ENCODE data around the gene TRIO. TPM values are rescaled to one million over a fixed set of nuclear protein-coding genes. Genes with fewer than 3 reads are reported as not detected.

TRIO gene
- total RNA-seq, 1 experiment from 2014 or later = 42.1 TPM

DNA sequence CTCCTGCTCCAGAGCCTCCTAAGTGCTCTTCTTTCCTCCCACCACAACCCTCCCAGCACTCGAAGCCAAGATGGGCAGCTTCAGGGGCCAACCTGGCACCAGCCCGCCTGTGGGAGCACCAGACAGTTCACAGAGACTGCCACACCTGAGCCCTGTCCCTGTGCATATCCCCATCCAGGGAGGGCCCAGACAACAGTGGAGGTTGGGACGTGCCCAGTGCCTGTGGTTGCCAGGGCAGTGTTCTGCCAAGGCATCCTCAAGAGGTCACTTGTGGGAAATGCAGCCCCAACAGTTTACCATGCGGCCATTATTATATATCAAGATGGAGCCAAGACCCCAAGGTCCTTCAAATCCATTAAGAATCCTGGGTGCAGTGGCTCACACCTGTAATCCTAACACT lies 23.0 kb upstream of the TRIO start:
- in situ Hi-C loops (cut with HindIII; ENCODE audit: low sequenced_read_pairs) = no loop called here
- no peak for DNase-seq (ENCODE audit: low spot score)

DNA sequence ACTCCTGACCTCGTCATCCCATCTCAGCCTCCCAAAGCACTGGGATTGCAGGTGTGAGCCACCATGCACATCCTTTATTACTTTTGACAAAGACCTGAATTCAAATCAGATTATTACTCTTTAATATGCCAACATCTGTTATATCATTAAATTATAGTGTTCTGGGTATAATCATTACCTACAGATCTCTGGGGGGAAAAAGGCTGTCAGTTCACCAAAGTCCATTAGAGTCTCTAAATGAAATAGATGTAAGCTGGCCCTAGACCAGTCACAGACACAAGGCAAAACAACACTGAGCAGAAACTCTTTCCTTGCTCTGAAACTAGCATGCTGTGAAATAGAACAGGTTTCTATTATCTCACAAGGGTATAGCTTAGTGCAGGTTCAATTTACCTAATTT lies 21.6 kb upstream of the TRIO start:
- no peak for DNase-seq (ENCODE audit: low spot score)
- in situ Hi-C loops (cut with HindIII; ENCODE audit: low sequenced_read_pairs) = no loop called here

DNA sequence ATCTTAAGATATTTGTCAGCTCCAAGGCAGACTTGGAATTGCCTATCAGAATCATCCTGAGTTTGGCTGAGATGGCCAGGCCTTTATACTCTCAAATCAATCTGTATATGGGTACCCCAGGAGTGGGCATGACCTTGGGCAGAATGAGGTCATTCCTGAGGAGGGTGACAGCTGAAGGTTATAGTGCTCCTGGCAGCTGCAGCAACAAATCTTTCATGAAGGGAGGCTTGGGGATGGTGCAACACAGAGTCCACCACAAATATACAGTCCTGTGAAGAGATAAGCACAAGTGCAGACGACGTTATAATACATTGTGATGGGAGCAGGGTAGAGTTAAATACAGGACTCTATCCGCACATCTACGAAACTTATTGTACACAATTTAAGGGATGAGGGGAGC lies 21.1 kb upstream of the TRIO start:
- in situ Hi-C loops (cut with HindIII; ENCODE audit: low sequenced_read_pairs) = no loop called here
- DNase-seq (ENCODE audit: low spot score) = no peak

DNA sequence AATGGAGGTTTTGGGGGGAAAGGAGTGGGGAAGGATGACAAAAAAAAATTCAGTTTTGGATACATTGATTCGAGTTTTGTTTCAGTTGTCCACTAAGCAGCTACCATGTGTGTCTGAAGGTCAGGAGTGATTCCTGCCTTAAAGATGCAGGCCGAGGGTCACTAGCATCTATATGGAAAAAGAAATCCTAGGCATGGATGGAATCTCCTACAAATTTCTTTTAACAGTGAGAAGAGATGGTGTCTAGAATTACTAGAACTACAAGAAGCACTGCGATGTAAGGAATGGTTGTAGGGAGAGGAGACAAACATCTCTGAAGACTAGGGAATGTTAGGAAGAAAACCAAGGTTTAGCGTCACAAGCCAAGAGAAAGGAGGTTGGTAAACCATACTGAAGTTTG lies 19.6 kb upstream of the TRIO start:
- in situ Hi-C loops (cut with HindIII; ENCODE audit: low sequenced_read_pairs) = no loop called here
- no peak for DNase-seq (ENCODE audit: low spot score)

DNA sequence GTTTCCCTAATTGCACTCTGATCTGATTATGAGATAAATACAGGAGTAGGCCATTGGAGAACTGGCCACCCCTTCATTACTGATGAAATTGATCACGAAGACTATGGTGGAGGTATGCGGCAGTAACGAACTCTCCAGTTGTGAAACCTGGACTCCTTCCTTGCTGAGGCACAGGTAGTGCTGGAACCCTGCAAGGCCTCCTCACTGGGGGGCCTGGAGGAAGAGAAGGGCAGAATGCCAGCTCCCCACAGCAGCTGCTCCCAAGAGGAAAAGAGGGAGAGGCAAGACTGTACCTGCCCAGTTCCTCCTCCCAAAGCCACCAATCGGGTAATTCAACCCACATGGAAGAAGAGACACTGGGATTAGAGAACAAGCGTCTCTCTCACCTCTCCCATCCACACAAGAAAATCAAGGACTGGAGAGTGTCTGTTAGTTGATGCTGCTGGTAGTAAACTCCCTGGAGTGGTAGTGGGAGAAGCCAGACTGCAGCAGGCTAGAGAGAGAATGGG lies 19.1 kb upstream of the TRIO start:
- in situ Hi-C loops (cut with HindIII; ENCODE audit: low sequenced_read_pairs) = no loop called here

DNA sequence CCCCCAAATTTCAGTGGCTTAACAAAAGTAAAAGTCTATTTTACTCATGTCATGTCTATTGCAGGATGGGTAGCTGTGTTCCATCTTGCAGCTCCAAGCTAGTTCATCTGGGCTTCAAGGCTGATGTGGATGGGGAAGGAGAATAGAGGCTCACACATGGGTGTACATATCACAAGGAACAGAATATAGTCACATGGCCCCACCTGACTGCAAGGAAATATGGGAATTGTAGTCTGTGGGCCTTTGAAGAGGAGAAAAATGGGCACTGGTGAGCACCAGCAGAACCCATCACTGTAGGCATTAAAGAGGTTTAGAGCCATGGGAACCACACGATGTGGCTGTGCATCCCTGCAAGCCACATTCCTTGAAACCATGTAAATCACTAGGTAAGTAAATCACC lies 17.9 kb upstream of the TRIO start:
- in situ Hi-C loops (cut with HindIII; ENCODE audit: low sequenced_read_pairs) = no loop called here
- DNase-seq (ENCODE audit: low spot score) = no peak

More for the DNA sequence above, 19.1 kb upstream of the TRIO start:
- DNase-seq (ENCODE audit: low spot score) = no peak

DNA sequence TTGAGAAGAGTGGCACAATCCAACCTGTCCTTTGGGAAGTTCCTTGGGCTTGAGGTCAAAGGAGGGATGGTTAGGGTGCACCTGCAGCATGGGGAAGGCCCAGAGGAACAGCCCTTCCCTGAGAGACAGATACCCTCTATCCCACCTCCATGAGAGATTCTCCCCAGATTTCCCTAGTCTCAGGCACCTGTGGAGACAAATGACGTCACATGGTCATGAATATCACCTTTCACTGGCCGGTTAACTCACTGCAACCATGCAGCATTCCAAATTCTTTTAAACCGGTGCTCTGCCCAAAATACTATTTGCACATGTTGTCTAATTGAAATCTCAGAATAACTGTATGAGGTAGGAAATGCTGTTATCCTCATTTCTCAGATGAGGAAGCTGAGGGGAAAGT lies 15.6 kb upstream of the TRIO start:
- in situ Hi-C loops (cut with HindIII; ENCODE audit: low sequenced_read_pairs) = no loop called here

DNA sequence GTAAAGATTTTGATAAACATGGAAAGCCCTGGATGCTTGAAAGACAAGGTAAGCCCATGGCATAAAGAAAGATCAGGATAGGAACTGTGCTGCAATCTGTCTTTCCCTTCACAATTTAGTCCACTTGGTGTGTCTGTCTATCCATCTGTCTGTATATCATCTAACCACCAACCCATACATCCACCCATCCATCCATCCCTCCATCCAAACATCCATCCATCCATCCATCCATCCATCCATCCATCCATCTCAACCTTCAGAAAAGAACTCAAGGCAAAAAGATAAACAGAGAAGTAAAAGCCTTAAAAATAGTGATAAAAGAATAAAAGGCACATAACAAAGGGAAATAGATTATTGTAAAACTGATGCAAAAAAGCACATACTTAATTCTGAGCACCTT lies 15.1 kb upstream of the TRIO start:
- DNase-seq (ENCODE audit: low spot score) = no peak
- in situ Hi-C loops (cut with HindIII; ENCODE audit: low sequenced_read_pairs) = no loop called here

More for the DNA sequence above, 15.6 kb upstream of the TRIO start:
- no peak for DNase-seq (ENCODE audit: low spot score)

DNA sequence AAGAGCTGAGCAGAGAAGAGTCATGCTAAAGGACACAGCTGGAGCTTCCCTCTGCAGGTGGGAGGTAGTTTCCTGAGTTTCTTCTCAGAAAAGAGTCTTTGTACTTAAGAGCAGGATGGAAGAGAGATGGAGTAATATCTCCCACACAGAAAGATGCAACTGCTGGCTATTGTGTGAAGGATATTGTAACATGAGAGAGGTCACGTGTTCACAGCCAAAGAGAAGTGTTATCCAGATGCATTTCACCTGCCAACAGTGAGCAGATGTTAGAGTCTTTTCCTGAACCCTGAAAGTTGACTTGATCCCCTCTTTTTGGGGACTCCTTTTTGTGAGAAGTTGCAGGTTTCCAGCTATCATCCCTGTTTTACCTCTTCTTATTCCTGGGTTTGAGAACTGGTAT lies 14.0 kb upstream of the TRIO start:
- in situ Hi-C loops (cut with HindIII; ENCODE audit: low sequenced_read_pairs) = no loop called here

DNA sequence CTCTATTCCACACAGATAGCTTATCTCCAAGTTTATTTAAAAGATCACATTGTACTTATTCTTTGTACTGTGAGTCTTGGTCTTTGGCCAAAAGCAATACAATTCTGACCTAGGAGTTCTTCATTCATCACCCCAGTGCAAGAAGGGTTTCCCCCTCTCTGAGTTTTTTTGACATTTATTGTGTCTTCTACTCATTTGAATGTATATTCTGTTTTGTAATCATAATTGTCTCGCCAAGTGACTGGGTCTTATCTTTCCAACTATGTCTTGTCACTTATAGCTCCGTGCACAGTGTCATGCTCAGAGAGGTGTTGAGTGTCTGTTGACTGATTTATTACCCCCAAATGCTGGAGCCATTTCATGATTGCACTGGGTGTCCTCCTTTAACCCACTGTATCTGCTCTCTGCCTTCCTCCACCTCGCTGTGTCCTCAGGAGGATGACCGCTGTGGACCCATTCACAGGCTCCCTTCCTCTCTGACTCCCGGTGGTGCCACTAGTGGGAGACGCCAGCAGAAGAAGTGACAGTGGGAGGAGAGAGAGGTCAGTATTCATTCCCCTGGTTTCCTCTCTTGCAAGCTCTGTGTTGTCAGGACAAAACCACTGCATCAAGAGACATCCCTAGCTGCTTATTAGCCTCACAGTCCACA lies 11.2 kb upstream of the TRIO start:
- DNase-seq (ENCODE audit: low spot score) = no peak
- in situ Hi-C loops (cut with HindIII; ENCODE audit: low sequenced_read_pairs) = no loop called here

More for the DNA sequence above, 14.0 kb upstream of the TRIO start:
- DNase-seq (ENCODE audit: low spot score) = no peak

DNA sequence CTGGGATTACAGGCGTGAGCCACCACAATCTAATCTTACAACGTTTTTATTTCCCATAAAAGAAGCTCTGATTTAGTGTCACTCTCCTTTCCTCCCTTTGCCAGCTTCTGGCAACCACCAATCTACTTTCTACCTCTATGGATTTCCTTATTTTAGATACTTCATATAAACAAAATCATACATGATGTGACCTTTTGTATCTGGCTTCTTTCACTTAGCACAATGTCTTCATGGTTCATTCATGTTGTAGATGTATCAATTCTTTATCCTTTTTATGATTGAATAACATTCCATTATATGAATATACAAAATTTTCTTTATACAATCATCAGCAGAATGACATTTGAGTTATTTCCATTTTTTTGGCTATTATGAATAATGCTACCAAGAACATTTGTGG lies 9.7 kb upstream of the TRIO start:
- DNase-seq (ENCODE audit: low spot score) = no peak
- in situ Hi-C loops (cut with HindIII; ENCODE audit: low sequenced_read_pairs) = no loop called here

DNA sequence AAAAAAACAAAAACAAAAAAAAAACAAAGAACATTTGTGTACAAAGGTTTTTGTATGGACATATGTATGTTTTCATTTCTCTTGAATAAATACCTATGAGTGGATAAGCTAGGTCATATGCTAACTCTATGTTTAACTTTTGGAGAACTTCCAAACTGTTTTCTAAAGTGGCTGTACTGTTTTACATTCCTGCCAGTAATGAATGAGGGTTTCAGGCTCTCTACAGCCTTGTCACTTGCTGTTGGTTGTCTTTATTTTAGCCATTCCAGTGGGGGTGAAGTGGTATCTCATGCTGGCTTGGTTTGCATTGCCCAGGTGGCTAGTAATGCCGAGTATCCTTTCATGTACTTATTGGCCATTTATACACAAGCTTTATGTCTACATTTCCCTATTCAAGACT lies 9.1 kb upstream of the TRIO start:
- no peak for DNase-seq (ENCODE audit: low spot score)
- in situ Hi-C loops (cut with HindIII; ENCODE audit: low sequenced_read_pairs) = no loop called here

DNA sequence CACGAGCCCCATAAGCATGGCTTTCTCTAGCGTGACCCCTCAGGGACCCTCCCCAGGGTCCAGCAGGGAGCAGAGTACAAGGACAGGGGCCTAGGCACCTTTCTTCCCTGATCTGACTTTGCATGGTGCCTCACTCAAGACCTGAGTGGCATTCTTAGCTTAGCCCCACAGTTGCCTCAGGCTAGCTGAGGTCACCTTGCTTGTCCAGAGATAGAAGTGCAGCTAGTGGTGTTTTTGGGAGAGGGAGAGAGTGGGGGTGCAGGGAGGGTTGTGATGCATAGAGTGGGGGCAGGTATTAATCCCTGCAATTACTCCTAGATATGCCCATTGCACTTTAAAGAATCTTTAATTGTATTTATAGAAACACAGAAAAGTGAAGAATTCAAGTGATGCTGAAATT lies 8.4 kb upstream of the TRIO start:
- in situ Hi-C loops (cut with HindIII; ENCODE audit: low sequenced_read_pairs) = no loop called here
- no peak for DNase-seq (ENCODE audit: low spot score)

DNA sequence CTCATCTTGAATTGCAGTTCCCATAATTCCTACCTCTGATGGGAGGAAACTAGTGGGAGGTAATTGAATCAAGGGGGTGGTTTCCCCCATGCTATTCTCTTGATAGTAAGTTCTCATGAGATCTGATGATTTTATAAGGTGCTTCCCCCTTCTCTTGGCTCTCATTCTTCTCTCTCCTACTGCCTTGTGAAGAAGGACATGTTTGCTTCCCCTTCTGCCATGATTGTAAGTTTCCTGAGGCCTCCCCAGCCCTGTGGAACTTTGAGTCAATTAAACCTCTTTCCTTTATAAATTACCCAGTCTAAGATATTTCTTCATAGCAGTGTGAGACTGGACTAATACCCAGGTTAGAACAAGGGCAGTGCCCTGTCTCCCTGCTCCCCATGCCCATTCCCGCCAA lies 7.5 kb upstream of the TRIO start:
- in situ Hi-C loops (cut with HindIII; ENCODE audit: low sequenced_read_pairs) = no loop called here
- no peak for DNase-seq (ENCODE audit: low spot score)

DNA sequence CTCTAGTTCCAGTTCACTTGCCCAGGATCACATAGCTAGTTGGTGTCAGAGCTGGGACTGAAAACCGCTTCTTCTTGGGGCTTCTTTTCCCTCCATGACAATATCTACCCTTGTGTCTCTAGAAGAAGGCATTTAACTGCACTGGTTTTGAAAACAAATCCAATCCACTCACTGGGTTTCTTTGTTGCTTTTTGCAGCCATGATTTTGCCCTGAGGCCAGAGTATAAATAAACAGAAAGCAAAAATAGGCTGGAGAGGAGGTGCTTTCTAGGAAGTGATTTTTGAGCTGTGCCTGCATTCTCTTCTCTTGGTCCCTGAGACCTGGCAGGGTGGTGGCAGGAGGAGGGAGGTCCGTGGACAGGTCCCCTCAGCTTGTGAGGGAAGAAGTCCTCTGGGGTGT lies 6.9 kb upstream of the TRIO start:
- in situ Hi-C loops (cut with HindIII; ENCODE audit: low sequenced_read_pairs) = no loop called here
- no peak for DNase-seq (ENCODE audit: low spot score)

DNA sequence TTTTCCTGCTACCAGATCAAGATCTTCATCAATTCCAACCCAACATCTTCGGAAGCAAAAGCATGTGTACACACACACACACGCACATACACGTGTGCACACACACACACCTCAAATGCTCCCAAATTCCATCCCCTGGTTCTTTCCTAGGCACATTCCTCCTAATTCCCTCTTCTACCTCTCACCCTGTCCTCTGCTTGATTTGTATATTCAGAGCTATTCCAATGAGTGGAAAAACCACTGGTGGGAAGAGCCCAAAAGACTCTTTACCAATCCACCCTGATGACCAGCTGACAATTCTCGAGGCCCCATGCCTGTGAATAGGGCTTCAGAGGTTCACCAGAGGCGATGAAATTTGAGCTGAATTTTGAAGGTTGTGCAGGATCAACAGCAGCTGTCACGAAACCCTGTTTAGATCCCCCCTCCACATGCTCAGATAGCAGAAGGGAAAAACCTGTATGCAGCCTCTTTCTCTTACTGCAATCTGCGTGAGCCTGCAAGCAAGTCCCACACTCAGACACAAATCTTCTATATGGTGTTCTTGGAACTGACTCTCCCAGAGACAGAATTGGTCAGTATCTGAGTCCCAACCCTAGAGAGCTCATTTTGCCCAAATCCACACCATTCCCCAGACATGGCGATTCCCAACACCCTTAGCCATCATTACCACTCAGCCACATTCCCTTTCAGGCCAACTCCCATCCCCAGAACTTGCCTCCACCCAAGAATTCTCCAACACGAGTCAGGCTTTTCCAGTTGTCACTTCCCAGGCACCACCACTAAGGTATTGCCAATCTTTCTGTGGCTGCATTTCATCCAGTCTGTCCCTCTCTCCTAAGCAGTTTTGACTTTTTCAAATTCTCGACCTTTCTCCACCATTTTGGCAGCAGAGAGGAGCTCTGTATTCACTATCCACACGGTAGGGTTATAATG lies 4.3 kb upstream of the TRIO start:
- no peak for DNase-seq (ENCODE audit: low spot score)
- in situ Hi-C loops (cut with HindIII; ENCODE audit: low sequenced_read_pairs) = no loop called here

DNA sequence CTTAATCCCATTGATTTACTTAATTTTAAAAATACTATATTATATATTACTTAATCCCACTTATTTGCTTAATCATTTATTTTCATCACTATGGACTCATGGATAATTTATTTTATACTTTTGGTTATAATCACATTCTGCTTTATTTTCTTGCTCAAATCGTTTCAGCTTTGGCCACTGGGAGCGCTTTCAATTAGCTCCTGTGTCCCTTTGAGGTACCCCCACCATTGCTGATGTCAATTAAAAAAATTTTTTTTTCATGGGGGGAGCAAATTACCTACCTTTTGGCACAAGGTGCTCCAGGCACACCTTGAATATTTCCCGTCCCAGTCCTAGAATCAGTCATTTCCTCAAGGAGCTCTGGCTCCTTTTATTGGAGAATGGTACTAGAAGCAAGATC lies 1.4 kb upstream of the TRIO start:
- DNase-seq (ENCODE audit: low spot score) = no peak
- in situ Hi-C loops (cut with HindIII; ENCODE audit: low sequenced_read_pairs) = no loop called here

DNA sequence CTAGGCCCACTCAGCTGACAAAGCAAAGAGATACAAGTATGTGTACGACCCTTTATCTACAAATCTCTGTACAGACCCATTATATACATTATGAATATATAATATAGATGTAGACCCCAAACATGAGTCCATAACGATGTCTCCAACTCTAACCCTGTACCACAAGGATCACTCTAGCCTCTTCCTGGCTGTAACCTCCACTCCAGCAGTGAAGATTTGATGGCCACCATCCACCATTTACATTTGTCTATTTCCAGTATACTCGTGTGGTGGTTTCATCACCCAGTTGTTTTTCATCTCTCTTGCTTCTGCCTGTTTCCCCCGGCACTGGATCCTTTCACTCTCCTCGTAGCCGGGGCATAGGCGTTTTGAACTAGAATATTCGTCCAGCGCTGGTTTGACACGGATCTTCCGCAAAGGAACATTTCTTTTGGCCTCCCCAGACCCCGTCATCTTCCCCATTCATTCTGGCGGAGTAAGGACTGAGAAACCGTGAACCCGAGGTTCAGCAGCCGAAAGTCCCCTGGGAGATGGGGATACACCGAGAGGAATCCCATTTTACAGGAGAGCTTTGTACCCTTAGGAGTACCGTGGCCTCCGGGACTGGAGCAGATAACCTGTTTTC lies 828 bp upstream of the TRIO start:
- in situ Hi-C loops (cut with HindIII; ENCODE audit: low sequenced_read_pairs) = no loop called here
- no peak for DNase-seq (ENCODE audit: low spot score)

DNA sequence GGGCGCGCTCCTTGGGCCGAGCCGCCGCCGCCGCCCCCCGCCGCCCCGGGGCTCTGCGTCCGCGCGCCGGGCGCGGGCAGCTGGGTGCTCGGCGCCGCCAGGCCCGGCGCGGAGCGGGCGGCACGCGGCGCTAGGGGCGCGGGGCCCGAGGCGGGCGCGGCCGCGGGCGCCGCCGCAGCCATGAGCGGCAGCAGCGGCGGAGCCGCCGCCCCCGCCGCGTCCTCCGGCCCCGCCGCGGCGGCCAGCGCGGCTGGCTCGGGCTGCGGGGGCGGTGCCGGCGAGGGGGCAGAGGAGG lies 351 bp downstream of the TRIO start:
- in situ Hi-C loops (cut with HindIII; ENCODE audit: low sequenced_read_pairs) = no loop called here
- no peak for DNase-seq (ENCODE audit: low spot score)

DNA sequence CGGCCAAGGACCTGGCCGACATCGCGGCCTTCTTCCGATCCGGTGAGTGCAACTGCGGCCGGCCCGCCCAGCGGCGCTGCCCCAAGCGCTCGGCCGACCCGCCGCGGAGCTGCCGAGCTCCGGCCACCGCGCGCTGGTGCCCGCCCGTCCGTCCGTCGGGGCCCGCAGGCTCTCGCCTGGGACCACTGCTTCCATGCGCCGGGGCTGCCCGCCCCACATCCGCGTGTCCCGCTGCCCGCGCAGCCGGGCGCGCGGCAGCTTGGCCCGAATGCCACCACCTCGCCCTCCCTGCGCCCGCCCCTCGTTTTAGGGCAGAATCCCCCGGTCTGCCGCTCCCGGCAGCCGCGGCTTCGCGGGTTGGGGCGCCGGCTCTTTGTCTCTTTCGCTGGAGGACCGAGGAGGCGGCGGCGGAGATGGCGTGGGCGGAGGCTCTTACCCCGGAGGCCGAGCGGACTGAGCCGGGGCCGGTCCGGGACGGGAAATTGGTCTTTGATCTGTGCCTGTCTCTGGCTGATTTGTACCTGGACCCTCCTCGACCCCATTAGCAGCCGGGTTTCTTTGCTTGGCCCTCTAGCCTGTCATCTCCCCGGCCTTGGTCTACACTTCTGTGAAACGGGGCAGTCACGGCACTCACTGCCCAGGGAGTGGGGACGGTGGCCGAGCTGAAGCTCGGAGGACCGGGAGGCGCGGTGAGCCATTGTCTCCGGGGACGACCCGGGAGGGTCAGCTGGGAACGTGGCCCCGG lies 871 bp downstream of the TRIO start:
- in situ Hi-C loops (cut with HindIII; ENCODE audit: low sequenced_read_pairs) = no loop called here
- no peak for DNase-seq (ENCODE audit: low spot score)
